HG02938 (cell line): ENCODE results near the gene VAMP3.
A peak's percentile ranks its signal among the peaks of the same experiment; 100 is the strongest.

Experiments used
- ATAC-seq: cut with Tn5 transposase; IDR thresholded peaks from one replicate; pipeline ENCODE4 v1.9.1; 2021; ENCODE audit warnings: mild to moderate bottlenecking, moderate library complexity; ENCODE audit not compliant: unreplicated experiment

VAMP3 gene

GRCh38 chr1:7770997-7771822, at the start of gene VAMP3:
Gene VAMP3, plus strand, starts transcription at chr1:7771296. Its CDS starts 88 bp downstream, at chr1:7771384.
- peak; percentile 72 for ATAC-seq

- ATAC-seq, result no peak
Observed at GRCh38 chr1:7721940-7722669, 49.0 kb upstream of the VAMP3 start.

- ATAC-seq, result no peak
Observed at GRCh38 chr1:7722670-7723012, 48.5 kb upstream of the VAMP3 start.

GRCh38 chr1:7726623-7727022, 44.5 kb upstream of the VAMP3 start:
- ATAC-seq, result no peak

GRCh38 chr1:7727809-7728471, 43.2 kb upstream of the VAMP3 start:
- ATAC-seq, result no peak

- no peak for ATAC-seq
Observed at GRCh38 chr1:7729761-7730160, 41.3 kb upstream of the VAMP3 start.

GRCh38 chr1:7732331-7732730, 38.8 kb upstream of the VAMP3 start:
- no peak for ATAC-seq

GRCh38 chr1:7733276-7733675, 37.8 kb upstream of the VAMP3 start:
- no peak for ATAC-seq

- no peak for ATAC-seq
Observed at GRCh38 chr1:7738044-7738443, 33.1 kb upstream of the VAMP3 start.

- no peak for ATAC-seq
Observed at GRCh38 chr1:7743346-7743745, 27.8 kb upstream of the VAMP3 start.

GRCh38 chr1:7744882-7745281, 26.2 kb upstream of the VAMP3 start:
- no peak for ATAC-seq

- no peak for ATAC-seq
Observed at GRCh38 chr1:7745783-7746182, 25.3 kb upstream of the VAMP3 start.

- ATAC-seq, result no peak
Observed at GRCh38 chr1:7747605-7748004, 23.5 kb upstream of the VAMP3 start.

GRCh38 chr1:7749126-7749525, 22.0 kb upstream of the VAMP3 start:
- no peak for ATAC-seq

- no peak for ATAC-seq
Observed at GRCh38 chr1:7751174-7751573, 19.9 kb upstream of the VAMP3 start.

- no peak for ATAC-seq
Observed at GRCh38 chr1:7752512-7753417, 18.3 kb upstream of the VAMP3 start.

GRCh38 chr1:7753641-7754040, 17.5 kb upstream of the VAMP3 start:
- no peak for ATAC-seq

GRCh38 chr1:7754234-7754633, 16.9 kb upstream of the VAMP3 start:
- ATAC-seq, result no peak

GRCh38 chr1:7755448-7755847, 15.6 kb upstream of the VAMP3 start:
- no peak for ATAC-seq

GRCh38 chr1:7760245-7760644, 10.9 kb upstream of the VAMP3 start:
- no peak for ATAC-seq

GRCh38 chr1:7761103-7761502, 10.0 kb upstream of the VAMP3 start:
- ATAC-seq, result no peak
